GM18511 (cell line): ENCODE data around the gene ZDHHC1.
"Not testable (repeated sequence)": the region's sequence is repeated elsewhere in the genome, so short reads cannot be mapped to it uniquely, and the experiment has no call there.

ENCODE experiments used
- ATAC-seq: cut with Tn5 transposase; IDR thresholded peaks from one replicate; pipeline ENCODE4 v1.9.1; 2021; ENCODE audit warnings: mild to moderate bottlenecking, moderate library complexity; ENCODE audit not compliant: unreplicated experiment

Gene ZDHHC1

DNA sequence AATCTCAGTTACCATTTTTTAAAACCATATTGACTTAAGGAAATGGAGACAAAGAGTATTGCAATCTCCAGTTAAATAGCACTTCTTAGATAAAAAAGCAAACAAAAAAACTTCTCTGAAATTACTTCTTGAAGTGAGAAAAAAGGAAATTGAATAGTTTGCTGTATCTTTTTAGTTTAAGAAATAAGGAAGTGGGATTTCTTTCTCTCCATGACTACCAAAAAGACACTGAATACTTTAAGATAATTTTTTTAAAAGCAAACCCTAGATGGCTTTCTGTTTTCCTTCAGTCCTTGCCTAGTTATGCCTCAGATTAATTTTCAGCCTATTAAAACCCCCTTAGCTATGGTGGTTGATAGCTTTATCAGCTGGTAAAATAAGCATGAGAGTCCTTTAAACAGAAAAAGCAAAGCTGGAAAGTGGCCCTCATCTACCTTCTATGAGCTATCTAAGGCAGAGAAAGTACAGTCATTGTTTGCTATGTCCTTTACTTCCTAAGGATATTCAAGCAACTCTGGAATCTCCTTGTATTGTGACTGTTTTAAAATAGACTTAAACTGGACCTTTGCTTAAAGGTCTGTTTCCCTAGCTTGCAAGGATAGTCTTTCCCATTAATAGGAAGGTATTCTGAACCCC is 51.6 kb downstream of the ZDHHC1 start:
- ATAC-seq, result no peak

DNA sequence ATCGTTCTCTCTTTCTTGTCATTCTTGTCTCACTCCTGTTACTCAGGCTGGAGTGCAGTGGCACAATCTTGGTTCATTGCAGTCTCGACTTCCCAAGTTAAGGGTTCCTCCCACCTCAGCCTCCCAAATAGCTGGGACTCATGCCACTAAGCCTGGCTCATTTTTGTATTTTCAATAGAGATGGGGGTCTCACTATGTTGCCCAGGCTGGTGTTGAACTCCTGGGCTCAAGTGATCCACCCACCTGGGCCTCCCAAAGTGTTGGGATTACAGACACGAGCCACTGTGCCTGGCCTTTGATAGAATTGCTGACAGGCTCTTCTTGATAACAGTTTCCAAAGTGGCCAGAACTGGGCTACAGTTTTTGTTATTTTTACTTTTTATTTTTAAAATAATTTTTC is 55.2 kb downstream of the ZDHHC1 start:
- no peak for ATAC-seq

DNA sequence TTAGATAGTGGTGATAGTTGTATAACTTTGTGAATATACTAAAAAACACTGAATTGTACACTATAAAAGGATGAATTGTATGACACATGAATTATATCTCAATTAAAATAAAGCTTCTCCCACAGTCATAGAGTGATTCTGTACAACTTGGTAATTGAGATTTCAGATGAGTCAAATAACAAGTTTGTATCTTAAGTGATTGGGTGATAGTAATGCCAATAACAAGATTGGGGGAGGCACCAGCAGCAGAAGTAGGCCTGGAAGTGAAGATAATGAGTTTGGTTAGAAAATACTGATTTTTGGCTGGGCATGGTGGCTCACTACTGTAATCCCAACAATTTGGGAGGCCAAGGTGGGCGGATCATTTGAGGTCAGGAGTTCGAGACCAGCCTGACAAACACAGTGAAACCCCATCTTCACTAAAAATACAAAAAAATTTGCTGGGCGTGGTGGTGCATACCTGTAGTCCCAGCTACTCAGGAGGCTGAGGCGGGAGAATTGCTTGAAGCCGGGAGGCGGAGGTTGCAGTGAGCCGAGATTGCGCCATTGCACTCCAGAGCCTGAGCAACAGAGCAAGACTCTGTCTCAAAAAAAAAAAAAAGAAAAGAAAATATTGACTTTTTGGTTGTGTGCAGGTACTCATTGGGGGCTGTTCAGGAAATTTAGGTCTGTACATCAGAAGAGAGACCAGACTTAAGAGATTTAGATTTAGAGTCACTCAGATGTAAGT is 56.6 kb downstream of the ZDHHC1 start:
- ATAC-seq, result not testable (repeated sequence)

DNA sequence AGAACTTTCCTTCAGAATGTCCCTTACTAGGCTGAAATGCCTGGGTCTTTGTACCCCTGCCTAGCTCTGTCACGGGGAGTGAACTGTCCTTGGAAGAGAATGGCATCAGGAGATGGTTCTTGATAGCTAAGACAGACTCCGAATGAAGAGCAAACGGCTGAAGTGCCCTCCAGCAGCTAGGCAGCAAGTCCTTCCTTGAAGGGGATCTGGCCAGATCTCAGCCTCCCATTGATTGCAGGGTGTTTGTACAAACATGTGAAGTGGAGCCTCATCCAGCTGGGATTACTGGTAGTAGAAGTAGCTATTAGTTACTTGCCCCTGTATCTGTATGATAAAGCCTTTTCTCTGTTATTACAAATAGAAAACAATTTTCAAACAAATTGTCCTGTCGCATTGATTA is 58.7 kb downstream of the ZDHHC1 start:
- ATAC-seq, result no peak

DNA sequence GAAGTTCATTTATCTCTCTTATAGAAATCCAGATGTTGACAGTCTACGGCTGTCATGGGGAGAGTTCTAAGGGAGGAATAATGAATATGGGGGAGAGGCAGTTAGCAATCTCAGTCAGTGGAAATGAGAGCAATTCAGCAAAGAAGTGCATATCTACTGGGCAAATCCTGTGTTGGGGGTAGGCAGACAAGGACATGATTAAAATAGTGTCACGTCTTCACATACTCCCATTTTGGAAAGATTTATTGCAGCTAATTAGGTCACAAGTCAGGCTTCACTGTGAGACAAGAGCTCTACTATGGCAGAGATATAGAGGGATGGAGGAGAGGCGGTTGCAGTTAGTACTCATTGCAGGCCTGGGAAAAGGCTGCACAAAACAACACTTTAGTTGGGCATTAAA is 59.9 kb downstream of the ZDHHC1 start:
- no peak for ATAC-seq

DNA sequence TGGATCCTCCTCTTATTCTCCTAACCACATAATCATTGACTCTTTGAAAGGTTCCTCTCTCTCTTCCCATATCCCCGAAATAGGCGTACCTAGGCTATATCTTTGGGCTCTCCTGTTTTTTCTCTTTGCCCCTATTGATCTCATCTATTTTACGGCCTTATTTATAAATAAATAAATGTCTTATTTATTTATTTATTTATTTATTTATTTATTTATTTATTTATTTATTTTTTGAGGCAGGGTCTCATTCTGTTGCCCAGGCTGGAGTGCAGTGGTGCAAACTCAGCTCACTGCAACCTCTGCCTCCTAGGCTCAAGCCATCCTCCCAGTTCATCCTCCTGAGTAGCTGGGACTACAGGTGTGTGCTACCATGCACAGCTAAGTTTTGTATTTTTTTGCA is 63.8 kb downstream of the ZDHHC1 start:
- ATAC-seq, result not testable (repeated sequence)

DNA sequence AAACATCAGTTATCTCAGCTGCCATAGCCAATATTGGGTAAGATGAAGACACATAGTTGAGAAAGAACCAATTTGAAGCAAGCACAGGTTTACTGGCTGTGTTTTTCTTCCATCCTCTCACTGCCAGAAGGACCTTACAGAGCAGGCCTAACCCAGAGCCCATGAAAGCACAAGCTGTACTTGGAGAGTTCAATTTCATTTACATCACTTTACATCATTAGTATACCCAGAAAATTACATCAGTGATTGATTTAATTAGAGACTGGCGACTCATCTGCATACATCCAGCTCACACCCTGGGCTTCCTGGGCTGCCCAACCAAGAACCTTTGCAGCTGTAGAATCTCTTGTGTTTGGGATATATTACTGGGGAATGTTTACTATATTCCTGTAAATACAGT is 66.0 kb downstream of the ZDHHC1 start:
- ATAC-seq, result no peak

DNA sequence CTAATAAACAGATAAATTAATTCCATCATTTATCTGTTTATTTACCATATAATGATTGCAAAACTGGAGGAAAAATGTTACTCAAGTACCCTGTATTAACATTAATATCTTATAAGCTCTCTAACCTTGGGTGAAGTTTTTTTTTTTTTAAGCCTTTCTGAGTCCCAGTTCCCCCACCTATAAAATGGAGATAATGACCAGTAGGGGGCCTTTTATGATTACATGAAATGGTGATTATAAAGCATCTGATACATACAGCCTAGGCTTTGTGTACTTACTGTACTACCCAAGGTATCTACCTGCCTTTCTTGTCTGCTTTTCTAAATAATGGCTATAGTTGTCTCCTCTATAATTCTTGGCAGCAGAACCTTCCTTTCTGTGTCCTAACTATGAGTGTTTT is 67.1 kb downstream of the ZDHHC1 start:
- no peak for ATAC-seq

DNA sequence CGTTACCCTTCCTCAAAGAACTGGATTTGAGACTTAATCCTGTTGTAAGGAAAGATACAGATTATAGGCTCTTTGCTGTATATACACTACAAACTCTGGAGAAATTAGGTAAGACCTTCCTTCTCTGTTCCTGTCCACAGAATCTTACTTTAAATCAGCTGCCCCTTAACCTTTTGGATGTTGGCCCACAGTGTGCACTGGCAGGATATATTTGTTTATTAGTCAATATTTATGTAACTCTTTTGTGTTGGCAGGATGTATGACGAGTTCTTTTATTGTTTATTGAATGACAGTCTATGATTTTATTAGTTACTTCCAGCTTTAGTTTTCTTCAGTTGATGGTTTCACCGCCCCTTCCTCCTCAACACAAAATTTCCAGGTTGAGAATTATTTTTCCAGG is 69.9 kb downstream of the ZDHHC1 start:
- ATAC-seq, result no peak

DNA sequence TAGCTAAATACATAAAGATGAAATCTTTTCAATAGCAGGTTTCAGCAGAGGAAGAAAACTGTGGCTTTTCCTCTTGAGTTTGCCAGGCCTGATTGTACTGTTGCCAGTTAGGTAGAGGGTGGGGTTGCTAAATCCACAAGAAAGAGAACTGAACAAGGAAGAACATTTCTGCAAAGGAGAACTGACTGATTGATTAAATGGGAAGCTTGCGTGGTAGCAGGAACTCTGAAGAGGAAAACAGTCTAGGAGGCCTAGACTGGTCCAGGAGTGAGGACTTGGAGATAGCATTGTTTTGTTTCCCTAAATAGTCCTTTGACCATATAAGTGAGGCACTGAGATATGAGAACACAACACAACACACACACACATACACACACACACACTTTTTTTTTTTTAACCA is 70.9 kb downstream of the ZDHHC1 start:
- no peak for ATAC-seq
